B cell (primary cell): Measurements from ENCODE around the gene PRKAG2. TPM values are rescaled to one million over a fixed set of nuclear protein-coding genes. Genes with fewer than 3 reads are reported as not detected.

Experiments
- ATAC-seq: fragments of 200-7000 bp; cut with Tn5 transposase; one replicate; pipeline ENCODE4 v1.10.0; 2021; ENCODE audit warnings: low read depth, mild to moderate bottlenecking, moderate number of reproducible peaks, moderate library complexity
- CTCF ChIA-PET: fragments of 350-600 bp; sonication (Branson Sonifier 250); formaldehyde crosslinking; loops from one replicate; lab custom pipeline; 2021; ENCODE audit warnings: antibody characterized with exemption, inconsistent platforms; lab: Charles Lee
- POLR2A ChIA-PET: fragments of 350-600 bp; sonication (Branson Sonifier 250); formaldehyde crosslinking; loops from one replicate; lab custom pipeline; 2021; ENCODE audit warnings: antibody characterized with exemption; lab: Charles Lee
- DNase-seq: peaks from one replicate; pipeline ENCODE4 v3.0.0; 2013
- H2AFZ ChIP-seq: 2 replicates; pipeline ENCODE4 v1.6.1; 2012; ENCODE audit warnings: mild to moderate bottlenecking, low read depth, low read length; ENCODE audit not compliant: insufficient read depth, poor library complexity, severe bottlenecking
- H3K27ac ChIP-seq, 2 donors: 1 replicate in 1 of 2; 2 replicates in 1 of 2; pipeline ENCODE4 v1.5.1; 2012 to 2013; ENCODE audit warnings: low read length in 2 of 2, mild to moderate bottlenecking in 2 of 2, moderate library complexity in 1 of 2
- H3K27me3 ChIP-seq, 4 experiments: fragments of 200-600 bp in 1 of 4; sonication (generic) in 1 of 4; replicated peaks in 1 of 4; 1 replicate in 2 of 4; 2 replicates in 2 of 4; pipeline versions ENCODE4 v1.6.1 to v1.7.0; 2013 to 2016; ENCODE audit warnings: low read length in 3 of 4, mild to moderate bottlenecking in 2 of 4, mixed read lengths in 1 of 4, moderate library complexity in 1 of 4; ENCODE audit not compliant: insufficient read depth in 4 of 4, control insufficient read depth in 3 of 4; ENCODE audit errors: control extremely low read depth in 1 of 4
- H3K36me3 ChIP-seq, 2 experiments: replicated peaks in 1 of 2; 1 replicate in 1 of 2; 2 replicates in 1 of 2; pipeline versions ENCODE4 v1.6.1 to v1.7.1; 2013; ENCODE audit warnings: low read length in 1 of 2; ENCODE audit not compliant: insufficient read depth in 2 of 2, control insufficient read depth in 1 of 2; ENCODE audit errors: control extremely low read depth in 1 of 2, extremely low read depth in 1 of 2
- H3K4me1 ChIP-seq, 2 donors: fragments of 200-600 bp in 1 of 2; sonication (generic) in 1 of 2; 1 replicate in 1 of 2; 2 replicates in 1 of 2; pipeline versions ENCODE4 v1.5.1 to v1.6.1; 2013 to 2017; ENCODE audit warnings: low read length in 2 of 2; ENCODE audit not compliant: control insufficient read depth in 2 of 2, insufficient read depth in 2 of 2
- H3K4me2 ChIP-seq: replicated peaks from 2 replicates; pipeline ENCODE3; 2012; ENCODE audit warnings: mild to moderate bottlenecking, low read depth, low read length; ENCODE audit not compliant: poor library complexity, severe bottlenecking
- H3K4me3 ChIP-seq, 5 experiments: fragments of 200-600 bp in 1 of 5; sonication (generic) in 1 of 5; 1 replicate in 3 of 5; 2 replicates in 2 of 5; pipeline versions ENCODE4 v1.5.1 to v1.7.0; 2011 to 2016; ENCODE audit warnings: low read length in 4 of 5, mild to moderate bottlenecking in 4 of 5, low read depth in 2 of 5, control low read depth in 1 of 5, moderate library complexity in 1 of 5; ENCODE audit not compliant: insufficient read depth in 1 of 5; ENCODE audit errors: control extremely low read depth in 1 of 5, extremely low read depth in 1 of 5
- H3K79me2 ChIP-seq: fragments of 200-600 bp; sonication (generic); one replicate; pipeline ENCODE4 v1.6.0; 2016; ENCODE audit warnings: low read length; ENCODE audit not compliant: control insufficient read depth, insufficient read depth
- H3K9ac ChIP-seq: fragments of 200-600 bp; sonication (generic); 2 replicates; pipeline ENCODE4 v1.6.1; 2017; ENCODE audit warnings: mild to moderate bottlenecking, low read length, moderate library complexity
- H3K9me3 ChIP-seq, 3 donors: one replicate each; pipeline versions ENCODE4 v1.6.1 to v1.7.1; 2013; ENCODE audit warnings: low read length in 2 of 3; ENCODE audit not compliant: control insufficient read depth in 2 of 3, insufficient read depth in 1 of 3; ENCODE audit errors: control extremely low read depth in 1 of 3
- H4K20me1 ChIP-seq: 2 replicates; pipeline ENCODE4 v1.6.0; 2012; ENCODE audit warnings: mild to moderate bottlenecking, low read length; ENCODE audit not compliant: insufficient read depth, control insufficient read depth, poor library complexity, severe bottlenecking
- H3K27ac Mint-ChIP-seq: one replicate; pipeline ENCODE4 v1.8.0; 2021; ENCODE audit warnings: mixed read lengths
- H3K27me3 Mint-ChIP-seq: one replicate; pipeline ENCODE4 v1.8.0; 2021; ENCODE audit warnings: mixed read lengths
- H3K4me1 Mint-ChIP-seq: one replicate; pipeline ENCODE4 v1.8.0; 2021; ENCODE audit warnings: mixed read lengths
- H3K4me3 Mint-ChIP-seq: one replicate; pipeline ENCODE4 v1.8.0; 2021; ENCODE audit warnings: mixed read lengths
- H3K9me3 Mint-ChIP-seq: one replicate; pipeline ENCODE4 v1.8.0; 2022; ENCODE audit warnings: mixed read lengths; ENCODE audit not compliant: insufficient read depth
- CTCF ChIP-seq: fragments of 200-600 bp; IDR thresholded peaks from one replicate; pipeline ENCODE4 v1.8.0; 2022; ENCODE audit warnings: antibody characterized with exemption, mild to moderate bottlenecking
- EZH2 ChIP-seq: IDR thresholded peaks from 2 replicates; pipeline ENCODE4 v1.6.1; 2012; ENCODE audit warnings: borderline replicate concordance, low read depth, mild to moderate bottlenecking, moderate library complexity, low read length; ENCODE audit not compliant: insufficient read depth, poor library complexity, severe bottlenecking
- WGBS: methylation state at CpG from one replicate; pipeline ENCODE4 v1.1.5; 2013; ENCODE audit warnings: missing lambda C conversion rate; ENCODE audit not compliant: insufficient coverage; 5-methylcytosine and 5-hydroxymethylcytosine counted together
- intact Hi-C: fragments of 100-400 bp; cut with micrococcal nuclease; formaldehyde crosslinking; loops from one replicate; pipeline ENCODE4 v1.10.0; 2022
- polyA plus RNA-seq: library from polyadenylated mRNA; depleted of rRNA; stranded (reverse); fragments of >200 nt; gene quantifications from 2 replicates; pipeline ENCODE4 v1.2.3, GENCODE V29; 2012
- total RNA-seq, 2 donors: library from RNA; stranded (reverse); fragments of 120-200 nt in 1 of 2; gene quantifications; 1 replicate in 1 of 2; 2 replicates in 1 of 2; pipeline versions ENCODE4 v1.2.3 to v1.2.4, GENCODE V29; 2013 to 2022

Gene PRKAG2
- total and polyA plus RNA-seq, 2 donors (not counting 1 experiment from before 2014, with no cell fraction given) = 22.1 to 56.3 TPM

DNA sequence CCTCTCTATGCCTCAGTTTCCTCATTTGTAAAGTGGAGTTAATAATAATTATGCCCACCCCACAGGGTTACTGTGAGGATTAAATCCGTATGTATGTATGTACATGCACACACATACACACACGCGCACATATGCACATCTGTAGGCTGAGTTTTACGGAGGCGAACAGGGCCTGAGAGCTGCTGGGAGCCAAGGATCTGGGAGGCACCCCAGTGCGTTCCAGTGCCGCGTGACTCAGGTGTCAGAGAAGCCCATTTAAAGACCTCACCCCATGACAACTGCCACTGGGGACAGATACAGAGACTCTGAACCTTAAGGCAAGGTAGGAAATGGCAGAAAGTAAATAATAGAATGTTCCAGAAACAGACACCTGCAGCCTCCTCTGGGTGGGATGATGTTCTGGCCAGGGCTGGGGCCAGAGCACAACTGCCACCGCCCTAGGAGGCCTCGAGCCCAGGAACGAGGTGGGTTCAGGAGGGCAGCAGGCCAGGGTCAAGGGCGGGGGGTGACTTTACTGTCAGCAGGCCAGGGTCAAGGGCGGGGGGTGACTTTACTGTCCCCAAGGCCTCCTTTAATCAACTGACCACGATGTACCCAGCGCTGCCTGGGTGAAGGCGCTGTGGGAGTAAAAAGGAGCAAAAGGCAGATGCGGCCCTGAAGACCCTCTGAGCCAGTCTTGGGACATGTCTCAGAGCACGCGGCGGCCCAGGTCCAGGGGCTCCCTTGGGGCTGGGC is 54.9 kb downstream of the PRKAG2 start:
- Histone ChIP-seq H4K20me1 (peaks cover 82% of the 10 kb centered on the region), H3K79me2 (peaks cover 91% of the 10 kb centered on the region), H3K27ac (no peak overlapping the region), H3K9ac (no peak overlapping the region), H3K4me2 (no peak overlapping the region), H3K4me3 (no peak overlapping the region), H3K4me1 (peaks cover 0 to 7% of the 10 kb centered on the region in 2 donors), H3K27me3 (no peaks in the 10 kb centered on the region), H3K9me3 (no peaks in the 10 kb centered on the region), H2AFZ (no peak overlapping the region), H3K36me3 (no peaks in the 10 kb centered on the region)
- Mint-ChIP-seq H3K27me3 (no peaks in the 10 kb centered on the region), H3K4me1 (peaks cover 31% of the 10 kb centered on the region), H3K9me3 (no peaks in the 10 kb centered on the region), H3K27ac (no peak overlapping the region), H3K4me3 (no peak overlapping the region)
- POLR2A ChIA-PET = no interaction called here
- intact Hi-C loops = no loop called here
- TF ChIP-seq EZH2 = no peak
- TF ChIP-seq CTCF = no peak
- CTCF ChIA-PET = no interaction called here
- no peak for DNase-seq
- no peak for ATAC-seq
- 91% methylated on average over 15 of the region's 20 CpGs for WGBS

- Mint-ChIP-seq H3K4me1 (peaks cover 27% of the 10 kb centered on the region), H3K4me3 (no peak overlapping the region), H3K9me3 (no peaks in the 10 kb centered on the region), H3K27me3 (no peaks in the 10 kb centered on the region), H3K27ac (no peak overlapping the region)
- ChIA-PET POLR2A (no interaction called here), CTCF (interaction anchor here (1.1 kb wide), 1 partner anchor 39 kb away, joined by 3 read pairs; no protein-coding TSS in a partner anchor)
- Histone ChIP-seq H3K9me3 (no peaks in the 10 kb centered on the region), H3K4me2 (no peak overlapping the region), H3K27ac (no peak overlapping the region), H3K36me3 (no peaks in the 10 kb centered on the region), H3K4me1 (peaks cover 0 to 7% of the 10 kb centered on the region in 2 donors), H3K27me3 (no peaks in the 10 kb centered on the region), H3K79me2 (peaks cover 90% of the 10 kb centered on the region), H3K4me3 (no peak overlapping the region), H4K20me1 (peaks cover 90% of the 10 kb centered on the region), H3K9ac (no peak overlapping the region), H2AFZ (no peak overlapping the region)
- intact Hi-C loops = no loop called here
- TF ChIP-seq CTCF (no peak), EZH2 (no peak)
- 97% methylated on average over 4 of the region's 4 CpGs for WGBS
- DNase-seq = no peak
- ATAC-seq = no peak
Observed at GRCh38 chr7:151821226-151821625, 55.7 kb downstream of the PRKAG2 start.
